ENCODE data around the gene SOX10.

Gene SOX10

GRCh38 chr22:38031491-38031890, 47.1 kb upstream of the SOX10 start:
- no peak overlapping the region for H3K4me3 ChIP-seq (ENCODE audit: low read length in 2 of 2)
- H3K4me2 ChIP-seq (ENCODE audit: insufficient read depth, low read length, poor library complexity, severe bottlenecking), result no peak overlapping the region
- no peak overlapping the region for H4K91ac ChIP-seq (ENCODE audit: low read depth, low read length, poor library complexity)
- no peak overlapping the region for H3K14ac ChIP-seq (ENCODE audit: low read length)
- no peaks in the 10 kb centered on the region for H3K27me3 ChIP-seq (ENCODE audit: control insufficient read depth in 3 of 3, insufficient read depth in 3 of 3, low read depth in 1 of 3, low read length in 3 of 3)
- H2AFZ ChIP-seq (ENCODE audit: low read length), result no peak overlapping the region
- H2AK5ac ChIP-seq (ENCODE audit: low read depth, low read length), result peak overlapping the region; percentile 28
- H2BK15ac ChIP-seq (ENCODE audit: low read length), result no peak overlapping the region
- no peak for DNase-seq (ENCODE audit: low spot score)
- no peak overlapping the region for H2BK5ac ChIP-seq (ENCODE audit: low read length)
- no peak overlapping the region for H3K27ac ChIP-seq (replicated peaks; ENCODE audit: low read length)
- H2BK120ac ChIP-seq (ENCODE audit: low read depth, low read length), result no peak overlapping the region
- WGBS, 2 donors (ENCODE audit: extremely low coverage in 2 of 2, insufficient read length in 2 of 2, insufficient replicate concordance in 1 of 2), result no CpG with 5 or more reads among the region's 12 CpGs
- H3K23ac ChIP-seq (ENCODE audit: low read depth, low read length, poor library complexity), result no peak overlapping the region
- H3K18ac ChIP-seq (ENCODE audit: low read length), result peak overlapping the region; percentile 38
- no peaks in the 10 kb centered on the region for H3K9me3 ChIP-seq (replicated peaks in 1 of 2; ENCODE audit: control insufficient read depth in 2 of 2, insufficient read depth in 1 of 2, low read depth in 1 of 2, low read length in 2 of 2)
- H3K9ac ChIP-seq (ENCODE audit: low read depth, low read length, poor library complexity), result no peak overlapping the region
- no peaks in the 10 kb centered on the region for H3K36me3 ChIP-seq (replicated peaks in 1 of 2; ENCODE audit: control insufficient read depth in 2 of 2, insufficient read depth in 2 of 2, low read length in 2 of 2)
- peak overlapping the region; percentile 57 for H3K4ac ChIP-seq (ENCODE audit: low read length)
- H3K79me1 ChIP-seq (ENCODE audit: low read depth, low read length), result no peaks in the 10 kb centered on the region
- peaks cover 49 to 53% of the 10 kb centered on the region in 2 donors for H3K4me1 ChIP-seq (ENCODE audit: control insufficient read depth in 2 of 2, insufficient read depth in 1 of 2, low read depth in 1 of 2, low read length in 2 of 2)
- H2BK12ac ChIP-seq (ENCODE audit: low read length), result no peak overlapping the region
- H4K8ac ChIP-seq (ENCODE audit: low read depth, low read length), result no peak overlapping the region

GRCh38 chr22:38030311-38031133, 46.2 kb upstream of the SOX10 start:
- Histone ChIP-seq H3K79me1 (ENCODE audit: low read depth, low read length) (no peaks in the 10 kb centered on the region), H3K27me3 (ENCODE audit: control insufficient read depth in 3 of 3, insufficient read depth in 3 of 3, low read depth in 1 of 3, low read length in 3 of 3) (no peaks in the 10 kb centered on the region), H2BK5ac (ENCODE audit: low read length) (no peak overlapping the region), H3K4me1 (ENCODE audit: control insufficient read depth in 2 of 2, insufficient read depth in 1 of 2, low read depth in 1 of 2, low read length in 2 of 2) (peaks cover 51% of the 10 kb centered on the region in 2 donors), H4K8ac (ENCODE audit: low read depth, low read length) (peak overlapping the region; percentile 33), H3K4ac (ENCODE audit: low read length) (no peak overlapping the region), H2BK12ac (ENCODE audit: low read length) (peak overlapping the region; percentile 51), H2BK15ac (ENCODE audit: low read length) (peak overlapping the region; percentile 47), H2AFZ (ENCODE audit: low read length) (peak overlapping the region; percentile 32), H3K14ac (ENCODE audit: low read length) (peak overlapping the region; percentile 39), H3K36me3 (replicated peaks in 1 of 2; ENCODE audit: control insufficient read depth in 2 of 2, insufficient read depth in 2 of 2, low read length in 2 of 2) (no peaks in the 10 kb centered on the region), H3K9me3 (replicated peaks in 1 of 2; ENCODE audit: control insufficient read depth in 2 of 2, insufficient read depth in 1 of 2, low read depth in 1 of 2, low read length in 2 of 2) (no peaks in the 10 kb centered on the region), H4K91ac (ENCODE audit: low read depth, low read length, poor library complexity) (no peak overlapping the region), H3K9ac (ENCODE audit: low read depth, low read length, poor library complexity) (no peak overlapping the region), H3K4me2 (ENCODE audit: insufficient read depth, low read length, poor library complexity, severe bottlenecking) (no peak overlapping the region), H3K18ac (ENCODE audit: low read length) (peak overlapping the region; percentile 86), H2AK5ac (ENCODE audit: low read depth, low read length) (peak overlapping the region; percentile 38), H3K27ac (replicated peaks; ENCODE audit: low read length) (no peak overlapping the region), H2BK120ac (ENCODE audit: low read depth, low read length) (peak overlapping the region; percentile 6), H3K4me3 (ENCODE audit: low read length in 2 of 2) (no peak overlapping the region), H3K23ac (ENCODE audit: low read depth, low read length, poor library complexity) (no peak overlapping the region)
- DNase-seq (ENCODE audit: low spot score), result no peak
- no CpG with 5 or more reads among the region's 16 CpGs for WGBS, 2 donors (ENCODE audit: extremely low coverage in 2 of 2, insufficient read length in 2 of 2, insufficient replicate concordance in 1 of 2)

- no peaks in the 10 kb centered on the region for H3K27me3 ChIP-seq (ENCODE audit: control insufficient read depth in 3 of 3, insufficient read depth in 3 of 3, low read depth in 1 of 3, low read length in 3 of 3)
- H4K91ac ChIP-seq (ENCODE audit: low read depth, low read length, poor library complexity), result no peak overlapping the region
- no peaks in the 10 kb centered on the region for H3K79me1 ChIP-seq (ENCODE audit: low read depth, low read length)
- H3K9ac ChIP-seq (ENCODE audit: low read depth, low read length, poor library complexity), result no peak overlapping the region
- no peak overlapping the region for H3K23ac ChIP-seq (ENCODE audit: low read depth, low read length, poor library complexity)
- H4K8ac ChIP-seq (ENCODE audit: low read depth, low read length), result no peak overlapping the region
- H2BK15ac ChIP-seq (ENCODE audit: low read length), result peak overlapping the region; percentile 47
- no peak overlapping the region for H3K4me3 ChIP-seq (ENCODE audit: low read length in 2 of 2)
- peaks cover 46 to 47% of the 10 kb centered on the region in 2 donors for H3K4me1 ChIP-seq (ENCODE audit: control insufficient read depth in 2 of 2, insufficient read depth in 1 of 2, low read depth in 1 of 2, low read length in 2 of 2)
- H3K27ac ChIP-seq (replicated peaks; ENCODE audit: low read length), result no peak overlapping the region
- H3K9me3 ChIP-seq (replicated peaks in 1 of 2; ENCODE audit: control insufficient read depth in 2 of 2, insufficient read depth in 1 of 2, low read depth in 1 of 2, low read length in 2 of 2), result no peaks in the 10 kb centered on the region
- no peak overlapping the region for H2AFZ ChIP-seq (ENCODE audit: low read length)
- no peak overlapping the region for H2BK12ac ChIP-seq (ENCODE audit: low read length)
- peak overlapping the region; percentile 38 for H2AK5ac ChIP-seq (ENCODE audit: low read depth, low read length)
- no CpG with 5 or more reads among the region's 5 CpGs for WGBS, 2 donors (ENCODE audit: extremely low coverage in 2 of 2, insufficient read length in 2 of 2, insufficient replicate concordance in 1 of 2)
- no peak overlapping the region for H2BK120ac ChIP-seq (ENCODE audit: low read depth, low read length)
- no peak overlapping the region for H2BK5ac ChIP-seq (ENCODE audit: low read length)
- no peak overlapping the region for H3K14ac ChIP-seq (ENCODE audit: low read length)
- no peaks in the 10 kb centered on the region for H3K36me3 ChIP-seq (replicated peaks in 1 of 2; ENCODE audit: control insufficient read depth in 2 of 2, insufficient read depth in 2 of 2, low read length in 2 of 2)
- no peak for DNase-seq (ENCODE audit: low spot score)
- H3K18ac ChIP-seq (ENCODE audit: low read length), result no peak overlapping the region
- no peak overlapping the region for H3K4me2 ChIP-seq (ENCODE audit: insufficient read depth, low read length, poor library complexity, severe bottlenecking)
- H3K4ac ChIP-seq (ENCODE audit: low read length), result no peak overlapping the region
Measured at GRCh38 chr22:38029901-38030300, 45.5 kb upstream of the SOX10 start.

GRCh38 chr22:38029370-38029769, 45.0 kb upstream of the SOX10 start:
- no peak for DNase-seq (ENCODE audit: low spot score)
- H3K4me3 ChIP-seq (ENCODE audit: low read length in 2 of 2), result no peak overlapping the region
- H2BK120ac ChIP-seq (ENCODE audit: low read depth, low read length), result no peak overlapping the region
- no peaks in the 10 kb centered on the region for H3K79me1 ChIP-seq (ENCODE audit: low read depth, low read length)
- H2BK15ac ChIP-seq (ENCODE audit: low read length), result no peak overlapping the region
- H2BK5ac ChIP-seq (ENCODE audit: low read length), result no peak overlapping the region
- H4K8ac ChIP-seq (ENCODE audit: low read depth, low read length), result no peak overlapping the region
- H3K27me3 ChIP-seq (ENCODE audit: control insufficient read depth in 3 of 3, insufficient read depth in 3 of 3, low read depth in 1 of 3, low read length in 3 of 3), result no peaks in the 10 kb centered on the region
- H2BK12ac ChIP-seq (ENCODE audit: low read length), result no peak overlapping the region
- H3K9ac ChIP-seq (ENCODE audit: low read depth, low read length, poor library complexity), result no peak overlapping the region
- no peak overlapping the region for H4K91ac ChIP-seq (ENCODE audit: low read depth, low read length, poor library complexity)
- no peaks in the 10 kb centered on the region for H3K36me3 ChIP-seq (replicated peaks in 1 of 2; ENCODE audit: control insufficient read depth in 2 of 2, insufficient read depth in 2 of 2, low read length in 2 of 2)
- no peak overlapping the region for H3K18ac ChIP-seq (ENCODE audit: low read length)
- no peak overlapping the region for H3K4ac ChIP-seq (ENCODE audit: low read length)
- no peaks in the 10 kb centered on the region for H3K9me3 ChIP-seq (replicated peaks in 1 of 2; ENCODE audit: control insufficient read depth in 2 of 2, insufficient read depth in 1 of 2, low read depth in 1 of 2, low read length in 2 of 2)
- no peak overlapping the region for H3K14ac ChIP-seq (ENCODE audit: low read length)
- H3K4me1 ChIP-seq (ENCODE audit: control insufficient read depth in 2 of 2, insufficient read depth in 1 of 2, low read depth in 1 of 2, low read length in 2 of 2), result peaks cover 42% of the 10 kb centered on the region in 2 donors
- H2AFZ ChIP-seq (ENCODE audit: low read length), result no peak overlapping the region
- no peak overlapping the region for H3K23ac ChIP-seq (ENCODE audit: low read depth, low read length, poor library complexity)
- H3K4me2 ChIP-seq (ENCODE audit: insufficient read depth, low read length, poor library complexity, severe bottlenecking), result no peak overlapping the region
- peak overlapping the region; percentile 5 for H2AK5ac ChIP-seq (ENCODE audit: low read depth, low read length)
- H3K27ac ChIP-seq (replicated peaks; ENCODE audit: low read length), result no peak overlapping the region

Data from neuronal stem cell (in vitro differentiated cells).